GM18858 (cell line): ENCODE measurements around the gene ZSCAN5C.
"Not testable (repeated sequence)": the region's sequence is repeated elsewhere in the genome, so short reads cannot be mapped to it uniquely, and the experiment has no call there.

Source experiments
- ATAC-seq: cut with Tn5 transposase; IDR thresholded peaks from one replicate; pipeline ENCODE4 v1.9.1; 2021; ENCODE audit not compliant: unreplicated experiment

ZSCAN5C gene

DNA sequence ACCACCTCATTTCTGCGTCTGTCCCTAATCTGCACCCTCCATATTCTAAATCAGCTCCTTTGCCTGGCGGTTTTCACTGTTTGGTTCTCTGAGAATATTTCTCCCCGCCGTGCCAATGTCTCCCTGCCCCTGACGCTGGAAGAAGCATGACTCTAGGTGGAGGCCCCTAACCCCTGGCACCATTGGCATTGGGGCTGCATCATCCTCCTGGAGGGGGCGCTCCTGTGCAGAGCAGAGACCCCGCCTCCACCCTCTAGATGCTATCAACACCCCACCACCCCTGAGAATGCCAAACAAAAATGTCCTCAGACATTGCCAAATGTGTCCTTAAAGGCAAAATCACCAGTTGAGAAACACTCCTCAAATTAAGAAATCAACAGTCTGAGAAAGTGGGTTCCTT, 11.0 kb upstream of the ZSCAN5C start:
- no peak for ATAC-seq

DNA sequence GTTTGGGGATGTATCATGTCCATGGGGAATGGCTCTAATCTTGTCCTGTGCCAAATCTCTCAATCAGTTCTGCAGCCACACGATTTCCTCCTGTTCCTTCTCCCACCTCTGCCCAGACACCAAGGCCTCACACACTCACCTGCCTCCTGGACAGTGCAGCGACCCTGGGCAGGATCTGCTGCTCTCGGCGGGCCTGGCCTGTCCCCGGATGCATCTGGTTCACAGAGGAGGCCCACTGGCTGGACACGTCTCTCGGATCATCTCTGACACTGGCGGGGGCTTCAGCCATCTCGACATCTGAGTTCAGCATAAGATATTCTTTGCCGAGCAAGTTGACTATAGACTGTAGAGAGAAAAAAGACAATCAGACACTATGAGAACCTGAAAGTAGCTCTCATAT, 10.4 kb upstream of the ZSCAN5C start:
- ATAC-seq, result no peak

DNA sequence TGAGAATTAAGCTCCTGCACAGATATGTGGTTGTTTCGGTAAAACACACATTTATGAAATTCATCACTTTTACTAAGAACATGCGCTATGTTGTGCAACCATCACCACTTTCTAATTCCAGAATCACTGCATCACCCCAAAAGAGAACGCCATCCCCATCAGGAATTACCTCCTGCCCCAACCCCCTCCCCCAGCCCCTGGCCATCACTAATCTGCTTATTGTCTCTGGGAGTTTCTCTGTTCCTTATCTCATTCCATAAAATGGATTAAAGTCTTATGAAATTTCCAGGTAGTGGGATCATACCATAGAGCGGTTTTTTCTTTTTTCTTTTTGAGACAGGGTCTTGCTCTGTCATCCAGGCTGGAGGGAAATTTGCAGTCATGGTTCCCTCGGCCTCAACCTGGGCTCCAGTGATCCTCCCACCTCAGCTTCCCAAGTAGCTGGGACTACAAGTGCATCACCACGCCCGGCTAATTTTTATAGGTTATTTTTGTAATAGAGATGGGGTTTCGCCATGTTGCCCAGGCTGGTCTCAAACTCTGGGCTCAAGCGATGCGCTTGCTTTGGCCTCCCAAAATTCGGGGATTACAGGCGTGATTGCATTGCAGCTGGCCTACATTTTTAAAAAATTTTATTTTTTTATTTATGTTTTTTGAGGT, 8.0 kb upstream of the ZSCAN5C start:
- no peak for ATAC-seq

DNA sequence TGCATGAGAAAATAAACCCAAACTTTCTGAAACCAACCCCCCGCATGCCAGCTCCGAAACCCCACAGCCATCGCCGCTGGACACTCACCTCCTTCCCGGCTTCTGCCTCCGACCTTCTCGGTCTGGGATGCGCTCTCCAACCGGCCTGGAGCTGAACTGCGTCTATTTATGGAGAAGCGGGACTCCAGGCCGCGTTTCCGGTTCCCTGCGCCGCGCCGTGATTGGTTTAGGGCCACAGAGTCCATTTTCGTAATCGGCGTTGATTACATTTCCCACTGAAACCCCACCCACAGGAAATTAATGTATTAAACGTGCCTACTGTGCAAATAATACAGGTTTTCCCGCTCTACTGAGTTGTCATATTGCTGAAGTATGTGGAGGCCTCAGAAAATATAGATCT, 4.4 kb upstream of the ZSCAN5C start, which contains the start of gene ZSCAN5B:
Gene ZSCAN5B, minus strand, starts transcription at position 138 of the 400 bp plus-strand sequence. CDS start 4,731 bp downstream, outside the sequence.
- ATAC-seq, result not testable (repeated sequence)

DNA sequence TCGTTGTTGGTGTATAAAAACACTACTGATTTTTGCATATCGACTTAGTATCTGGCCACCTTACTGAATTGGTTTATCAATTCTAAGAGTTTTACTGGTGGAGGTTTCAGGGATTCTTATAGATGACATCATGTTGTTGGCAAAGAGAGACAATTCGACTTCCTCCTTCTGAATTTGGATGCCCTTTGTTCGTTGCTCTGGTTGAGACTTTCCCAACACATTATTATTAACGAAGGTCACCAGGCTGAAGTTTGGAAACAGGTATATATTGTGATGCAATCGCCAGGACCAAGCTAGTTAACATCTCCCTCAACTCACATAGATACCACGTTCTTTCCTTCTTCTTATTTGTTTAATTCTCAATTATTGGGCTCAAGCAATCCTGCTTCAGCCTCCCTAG, 2.4 kb upstream of the ZSCAN5C start:
- ATAC-seq, result no peak

DNA sequence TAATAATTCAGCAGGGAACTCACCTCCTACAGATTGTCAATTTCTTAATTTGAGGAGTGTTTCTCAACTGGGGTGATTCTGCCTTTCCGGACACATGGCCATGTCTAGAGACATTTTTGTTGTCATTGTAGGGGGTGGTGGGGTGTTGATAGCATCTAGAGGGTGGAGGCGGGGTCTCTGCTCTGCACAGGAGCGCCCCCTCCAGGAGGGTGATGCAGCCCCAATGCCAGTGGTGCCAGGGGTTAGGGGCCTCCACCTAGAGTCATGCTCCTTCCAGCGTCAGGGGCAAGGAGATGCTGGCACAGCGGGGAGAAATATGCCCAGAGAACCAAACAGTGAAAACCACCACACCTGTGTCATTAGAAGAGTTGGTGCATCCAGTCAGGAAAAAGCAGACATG, 5.5 kb downstream of the ZSCAN5C start:
- not testable (repeated sequence) for ATAC-seq

DNA sequence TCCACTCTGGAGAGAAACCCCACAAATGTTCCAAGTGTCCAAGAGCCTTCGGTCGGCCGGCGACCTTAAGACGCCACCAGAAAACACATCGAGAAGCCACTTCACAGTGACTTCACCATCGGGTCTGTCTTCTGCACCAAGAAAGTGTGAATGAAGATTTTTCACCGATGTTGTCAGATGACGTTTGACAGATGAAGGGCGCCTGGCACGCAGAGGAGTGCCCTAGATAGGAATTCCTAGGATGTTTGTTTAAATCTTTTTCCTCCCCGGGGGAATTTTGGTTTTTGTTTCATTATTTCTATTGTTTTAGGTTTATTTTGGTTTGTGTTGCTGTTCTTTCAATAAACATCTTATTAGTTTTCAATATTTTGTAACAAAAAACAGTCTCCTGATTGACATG, 7.0 kb downstream of the ZSCAN5C start:
- no peak for ATAC-seq

DNA sequence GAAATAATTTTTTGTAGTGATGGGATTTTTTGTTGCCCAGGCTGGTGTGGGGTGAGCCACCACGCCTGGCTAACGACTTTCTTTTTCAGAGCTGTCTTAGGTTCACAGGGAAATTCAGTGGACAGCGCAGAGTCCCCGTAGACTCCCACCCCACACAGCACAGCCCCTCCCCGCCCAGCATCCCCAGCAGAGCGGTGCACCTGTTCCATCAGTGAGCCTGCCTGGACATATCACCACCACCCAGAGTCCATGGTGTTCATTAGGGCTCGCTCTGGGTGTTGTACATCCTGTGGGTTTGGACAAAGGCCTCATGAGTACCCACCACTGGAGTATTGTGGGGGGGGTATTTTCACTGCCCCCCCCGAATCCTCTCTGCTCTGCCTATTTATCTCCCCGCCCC, 8.0 kb downstream of the ZSCAN5C start:
- ATAC-seq, result not testable (repeated sequence)

DNA sequence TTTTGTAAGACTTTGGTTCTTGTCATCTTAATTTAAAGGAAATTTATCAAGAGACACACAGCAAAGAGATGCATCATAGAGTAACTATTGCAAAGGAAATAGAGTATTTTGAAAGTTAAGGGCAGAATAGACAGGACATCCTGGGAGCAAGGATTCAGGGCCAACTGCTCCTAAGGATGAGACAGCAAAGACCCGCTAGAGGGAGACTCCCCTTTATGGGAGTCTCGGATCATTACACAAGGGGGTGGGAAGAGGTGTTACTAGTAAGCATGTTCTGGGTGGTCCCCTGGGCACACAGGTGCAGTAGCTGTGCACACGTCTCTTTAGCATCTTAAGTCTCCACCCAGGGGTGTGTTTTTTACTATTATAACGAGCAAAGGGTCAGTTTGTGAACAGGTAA, 9.6 kb downstream of the ZSCAN5C start:
- ATAC-seq, result no peak

DNA sequence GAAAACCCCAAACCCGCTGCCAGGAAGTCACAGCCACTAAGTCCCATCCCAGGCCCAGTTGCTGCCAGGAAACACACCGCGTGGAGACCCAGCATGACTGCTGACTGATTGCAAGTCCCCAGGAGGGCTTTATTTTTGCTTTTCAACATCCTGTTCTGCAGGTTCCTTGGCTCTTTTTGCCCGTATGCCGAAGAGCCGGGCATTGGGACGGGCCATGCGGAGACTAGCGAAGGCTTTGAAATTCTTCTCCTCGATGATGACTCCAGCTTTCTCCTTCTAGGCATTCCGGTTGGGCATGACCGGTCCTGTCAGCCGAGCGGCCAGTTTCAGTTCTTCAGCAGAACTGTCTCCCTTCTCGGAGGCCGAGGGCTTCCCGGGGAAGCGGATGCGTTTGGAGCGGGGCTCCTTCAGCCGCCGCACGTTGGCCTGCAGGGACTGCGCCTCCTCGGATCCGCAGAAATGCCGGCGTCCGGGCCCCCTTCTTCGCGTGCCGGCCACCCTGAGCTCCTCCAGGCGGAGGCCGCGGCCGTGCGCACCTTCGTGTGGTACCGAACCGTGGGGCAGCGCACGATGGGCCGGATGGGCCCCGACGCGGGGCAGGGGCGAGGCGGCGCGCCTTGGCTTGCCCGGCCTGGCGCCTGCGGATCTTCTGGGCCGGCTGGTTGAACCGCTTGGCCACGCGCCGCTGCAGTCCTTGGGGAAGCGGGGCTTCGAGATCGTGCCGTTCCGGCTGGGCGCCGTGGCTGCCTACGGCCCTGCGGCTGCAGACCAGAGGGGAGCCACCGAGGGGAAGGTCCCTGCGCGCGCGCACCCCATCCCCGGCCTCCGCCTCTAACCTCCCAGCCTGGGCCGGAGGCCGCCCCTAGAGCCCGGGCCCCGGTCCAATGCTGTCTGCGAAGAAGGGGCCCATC, 15.2 kb downstream of the ZSCAN5C start:
- ATAC-seq, result no peak

DNA sequence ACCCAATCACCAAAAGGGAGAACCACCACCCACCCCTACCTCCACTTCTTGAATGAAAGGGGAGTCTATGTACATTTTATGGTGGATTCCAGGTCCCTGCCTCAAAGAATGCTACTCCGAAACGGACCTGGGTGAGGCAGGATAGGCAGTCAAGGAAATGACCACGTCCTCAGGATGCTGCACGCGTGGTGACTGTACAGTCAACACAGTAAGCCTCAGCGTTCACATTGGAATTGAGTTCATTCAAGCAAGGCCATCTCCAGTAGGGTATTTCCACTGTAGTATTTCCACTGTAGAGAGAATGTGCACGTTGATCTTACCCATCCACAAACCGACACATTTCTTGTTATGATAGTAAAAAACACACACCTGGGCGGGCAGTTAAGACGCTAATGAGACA, 16.9 kb downstream of the ZSCAN5C start:
- ATAC-seq, result no peak

DNA sequence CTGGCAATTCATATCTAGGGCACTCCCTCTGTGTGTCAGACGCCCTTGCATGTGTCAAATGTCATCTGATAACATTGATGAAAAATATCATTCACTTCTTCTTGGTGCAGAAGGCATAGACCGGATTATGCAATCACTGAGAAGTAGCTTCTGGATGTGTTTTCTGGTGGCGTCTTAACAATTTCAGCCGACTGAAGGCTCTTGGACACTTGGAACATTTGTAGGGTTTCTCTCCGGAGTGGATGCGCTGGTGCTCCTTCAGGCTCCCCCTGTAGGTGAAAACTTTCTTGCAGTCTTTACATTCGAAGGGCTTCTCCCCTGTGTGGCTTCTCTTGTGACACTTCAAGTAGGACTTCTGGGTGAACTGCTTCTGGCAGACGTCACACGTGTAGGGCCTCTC, 19.4 kb downstream of the ZSCAN5C start:
- ATAC-seq, result not testable (repeated sequence)

DNA sequence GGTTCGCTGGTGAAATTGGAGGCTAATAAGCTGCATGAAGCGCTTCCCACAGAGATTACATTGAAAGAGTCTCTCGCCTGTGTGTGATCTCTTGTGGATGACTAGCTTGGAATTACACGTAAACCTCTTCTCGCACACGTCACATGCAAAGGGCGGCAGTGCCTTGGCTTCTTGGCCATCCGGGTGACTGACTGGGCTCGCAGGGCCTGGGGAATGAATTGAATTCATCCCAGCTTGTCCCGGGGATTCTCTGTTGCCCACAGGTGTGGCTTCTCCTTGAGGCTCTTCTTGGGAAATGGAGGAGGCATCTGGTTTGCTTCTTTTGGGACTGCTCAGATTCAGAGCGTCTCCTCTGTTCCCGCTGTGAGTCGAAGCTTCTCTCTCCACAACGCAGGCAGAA, 19.8 kb downstream of the ZSCAN5C start:
- no peak for ATAC-seq

DNA sequence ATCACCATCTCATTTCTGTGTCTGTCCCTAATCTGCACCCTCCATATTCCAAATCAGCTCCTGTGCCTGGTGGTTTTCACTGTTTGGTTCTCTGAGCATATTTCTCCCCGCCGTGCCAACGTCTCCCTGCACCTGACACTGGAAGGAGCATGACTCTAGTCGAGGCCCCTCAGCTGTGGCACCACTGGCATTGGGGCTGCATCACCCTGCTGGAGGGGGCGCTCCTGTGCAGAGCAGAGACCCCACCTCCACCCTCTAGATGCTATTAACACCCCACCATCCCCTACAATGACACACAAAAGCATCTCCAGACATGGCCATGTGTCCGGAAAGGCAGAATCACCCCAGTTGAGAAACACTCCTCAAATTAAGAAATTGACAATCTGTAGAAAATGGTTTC, 20.8 kb downstream of the ZSCAN5C start:
- no peak for ATAC-seq

DNA sequence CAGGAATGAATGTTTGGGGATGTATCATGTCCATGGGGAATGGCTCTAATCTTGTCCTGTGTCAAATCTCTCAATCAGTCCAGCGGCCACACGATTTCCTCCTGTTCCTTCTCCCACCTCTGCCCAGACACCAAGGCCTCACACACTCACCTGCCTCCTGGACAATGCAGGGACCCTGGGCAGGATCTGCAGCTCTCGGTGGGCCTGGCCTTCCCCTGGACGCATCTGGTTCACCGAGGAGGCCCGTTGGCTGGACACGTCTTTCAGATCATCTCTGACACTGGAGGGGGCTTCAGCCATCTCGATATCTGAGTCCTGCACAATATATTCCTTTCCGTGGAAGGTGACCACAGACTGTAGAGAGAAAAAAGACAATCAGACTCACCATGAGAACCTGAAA, 21.4 kb downstream of the ZSCAN5C start:
- ATAC-seq, result no peak

DNA sequence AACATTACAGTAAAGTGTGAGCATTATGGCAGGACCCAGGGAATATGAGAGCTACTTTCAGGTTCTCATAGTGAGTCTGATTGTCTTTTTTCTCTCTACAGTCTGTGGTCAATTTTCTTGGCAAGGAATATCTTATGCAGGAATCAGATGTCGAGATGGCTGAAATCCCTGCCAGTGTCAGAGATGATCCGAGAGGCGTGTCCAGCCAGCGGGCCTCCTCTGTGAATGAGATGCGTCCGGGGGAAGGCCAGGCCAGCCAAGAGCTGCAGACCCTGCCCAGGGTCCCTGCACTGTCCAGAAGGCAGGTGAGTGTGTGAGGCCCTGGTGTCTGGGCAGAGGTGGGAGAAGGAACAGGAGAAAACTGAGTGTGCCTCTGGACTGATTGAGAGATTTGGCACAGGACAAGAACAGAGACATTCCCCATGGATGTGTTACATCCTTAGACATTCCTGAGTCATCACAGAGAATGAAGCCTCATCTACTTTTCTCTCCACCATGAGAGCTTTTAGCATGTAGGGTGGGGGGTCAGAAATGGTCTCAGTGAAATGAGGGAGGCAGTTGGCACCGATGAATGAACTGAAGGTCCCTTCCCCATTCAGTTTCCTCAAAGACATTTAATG, 43.2 kb downstream of the ZSCAN5C start:
- ATAC-seq, result no peak

DNA sequence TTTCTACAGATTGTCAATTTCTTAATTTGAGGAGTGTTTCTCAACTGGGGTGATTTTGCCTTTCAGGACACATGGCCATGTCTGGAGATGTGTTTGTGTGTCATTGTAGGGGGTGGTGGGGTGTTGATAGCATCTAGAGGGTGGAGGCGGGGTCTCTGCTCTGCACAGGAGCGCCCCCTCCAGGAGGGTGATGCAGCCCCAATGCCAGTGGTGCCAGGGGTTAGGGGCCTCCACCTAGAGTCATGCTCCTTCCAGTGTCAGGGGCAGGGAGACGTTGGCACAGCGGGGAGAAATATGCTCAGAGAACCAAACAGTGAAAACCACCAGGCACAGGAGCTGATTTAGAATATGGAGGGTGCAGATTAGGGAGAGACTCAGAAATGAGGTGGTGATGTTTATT, 43.7 kb downstream of the ZSCAN5C start:
- not testable (repeated sequence) for ATAC-seq

DNA sequence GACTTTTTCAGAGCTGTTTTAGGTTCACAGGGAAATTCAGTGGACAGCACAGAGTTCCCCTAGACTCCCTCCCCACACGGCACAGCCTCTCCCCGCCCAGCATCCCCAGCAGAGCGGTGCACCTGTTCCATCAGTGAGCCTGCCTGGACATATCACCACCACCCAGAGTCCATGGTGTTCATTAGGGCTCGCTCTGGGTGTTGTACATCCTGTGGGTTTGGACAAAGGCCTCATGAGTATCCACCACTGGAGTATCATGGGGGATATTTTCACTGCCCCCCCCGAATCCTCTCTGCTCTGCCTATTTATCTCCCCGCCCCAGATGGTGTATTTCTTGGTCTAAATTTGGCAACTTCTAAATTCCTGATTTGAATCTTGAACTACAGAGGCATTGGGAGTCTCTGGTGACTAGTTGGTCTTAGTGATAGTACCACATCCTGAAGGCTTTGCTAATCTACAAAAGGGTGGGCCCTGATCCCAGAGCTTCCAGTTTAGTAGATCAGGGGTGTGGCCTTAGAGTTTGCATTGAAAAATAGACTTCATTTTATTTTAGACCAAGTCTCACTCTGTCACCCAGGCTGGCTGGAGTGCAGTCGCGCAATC, 46.8 kb downstream of the ZSCAN5C start:
- ATAC-seq, result not testable (repeated sequence)

DNA sequence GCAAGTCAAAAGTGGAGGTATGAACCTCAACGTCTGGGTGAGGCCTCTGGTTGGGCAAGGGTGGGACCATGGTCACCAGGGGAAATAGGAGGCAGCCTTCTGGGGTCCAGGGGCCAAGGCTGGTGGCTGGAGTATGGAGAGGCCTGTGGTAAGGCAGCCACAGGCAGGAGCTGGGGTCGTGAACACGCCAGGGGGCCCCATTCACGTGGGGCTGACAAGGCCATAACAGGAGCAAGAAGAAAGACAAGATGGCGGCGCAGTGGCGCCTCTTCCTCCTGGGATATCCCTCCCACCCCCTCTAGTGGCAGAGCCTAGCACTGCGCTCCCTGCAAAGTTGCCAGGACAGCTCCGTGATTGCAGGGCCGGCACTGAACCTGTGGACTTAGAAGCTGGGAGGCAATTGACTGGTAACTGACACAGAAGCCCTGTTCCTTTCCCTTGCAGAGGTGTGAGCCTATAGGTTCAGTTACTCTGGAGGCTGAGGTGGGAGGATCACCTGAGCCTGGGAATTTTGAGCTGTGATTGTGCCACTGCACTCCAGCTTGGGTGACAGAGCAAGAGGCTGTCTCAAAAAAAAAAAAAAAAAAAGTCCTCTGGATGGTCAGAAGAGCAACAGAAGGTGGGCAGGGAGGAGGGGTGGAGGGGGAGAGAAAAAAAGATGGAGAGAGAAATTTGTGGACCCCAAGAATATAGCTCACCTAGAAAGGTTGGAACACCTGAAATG, 50.8 kb downstream of the ZSCAN5C start:
- ATAC-seq, result no peak

DNA sequence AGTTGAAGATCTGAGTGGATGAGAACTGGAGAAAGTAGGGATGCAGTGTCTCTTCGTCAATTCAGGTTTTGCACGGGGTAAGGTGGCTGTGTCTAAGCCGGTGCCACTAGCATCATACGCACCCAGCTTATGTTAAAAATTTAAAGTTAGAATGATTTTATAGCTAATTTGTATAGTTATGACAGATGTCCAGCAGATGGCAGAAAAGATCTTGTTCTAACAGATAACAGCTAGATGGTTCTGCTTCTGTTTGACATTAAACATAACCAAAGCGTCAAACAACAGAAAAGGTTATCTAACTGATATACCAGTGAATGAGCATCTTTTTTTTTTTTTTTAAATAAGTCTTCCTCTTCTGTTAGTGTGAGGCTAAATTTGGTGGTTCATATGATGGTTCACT, 51.7 kb downstream of the ZSCAN5C start:
- no peak for ATAC-seq

DNA sequence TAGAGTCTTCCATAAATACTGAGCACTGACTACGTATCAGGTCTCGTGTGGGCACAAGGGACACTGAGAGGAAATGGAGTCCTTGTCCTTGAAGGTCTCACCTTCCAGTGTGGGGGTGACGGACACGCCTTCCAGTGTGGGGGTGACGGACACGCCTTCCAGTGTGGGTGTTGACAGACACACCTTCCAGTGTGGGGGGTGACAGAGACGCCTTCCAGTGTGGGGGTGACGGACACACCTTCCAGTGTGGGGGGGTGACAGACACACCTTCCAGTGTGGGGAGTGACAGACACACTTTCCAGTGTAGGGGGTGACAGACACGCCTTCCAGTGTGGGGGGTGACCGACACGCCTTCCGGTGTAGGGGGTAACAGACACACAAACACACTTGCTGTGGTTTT, 56.2 kb downstream of the ZSCAN5C start:
- ATAC-seq, result no peak
